Inflammatory macrophage treated with lipopolysaccharide for 4 hours (primary cell): ENCODE results near the gene NCAN.

ENCODE experiments used
- DNase-seq: peaks from one replicate; pipeline ENCODE4 v3.0.0-alpha.2; 2020

The NCAN gene

DNA sequence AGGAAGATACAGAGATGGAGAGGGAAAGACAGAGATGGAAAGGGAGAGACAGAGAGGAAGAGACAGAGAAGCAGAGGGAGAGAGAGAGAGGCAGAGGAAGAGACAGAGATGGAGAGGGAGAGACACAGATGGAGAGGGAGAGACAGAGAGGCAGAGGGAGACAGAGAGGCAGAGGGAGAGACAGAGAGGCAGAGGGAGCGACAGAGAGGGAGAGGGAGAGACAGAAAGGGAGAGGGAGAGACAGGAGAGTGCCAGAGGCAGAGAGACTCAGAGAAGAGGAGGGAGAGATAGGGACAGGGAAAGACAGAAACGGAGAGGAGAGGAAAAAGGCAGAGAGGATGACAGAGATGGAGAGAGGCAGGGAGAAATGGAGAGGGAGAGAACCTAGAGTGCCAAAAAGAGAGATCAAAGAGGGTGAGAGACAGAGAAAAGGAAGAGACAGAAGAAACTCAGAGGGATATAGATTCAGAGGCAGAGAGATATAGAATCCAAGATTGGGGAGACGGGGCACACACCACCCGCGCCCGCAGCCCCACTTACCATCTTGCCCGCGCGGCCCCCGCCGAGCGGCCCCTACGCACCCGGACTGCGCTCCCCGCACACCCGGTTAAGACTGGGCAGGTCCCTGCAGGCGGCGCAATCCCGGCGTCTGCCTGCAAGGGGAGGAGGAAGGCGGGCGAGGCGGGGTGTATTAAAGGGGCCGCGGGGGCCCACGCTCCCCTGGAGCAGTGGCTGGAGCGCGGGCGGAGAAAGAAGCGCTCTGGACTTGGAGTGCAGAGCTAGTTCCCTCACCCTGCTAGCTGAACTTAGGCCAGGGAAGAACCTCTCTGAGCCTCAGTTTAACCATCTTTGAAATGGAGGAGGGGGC, 50.7 kb downstream of the NCAN start:
- DNase-seq, result no peak

DNA sequence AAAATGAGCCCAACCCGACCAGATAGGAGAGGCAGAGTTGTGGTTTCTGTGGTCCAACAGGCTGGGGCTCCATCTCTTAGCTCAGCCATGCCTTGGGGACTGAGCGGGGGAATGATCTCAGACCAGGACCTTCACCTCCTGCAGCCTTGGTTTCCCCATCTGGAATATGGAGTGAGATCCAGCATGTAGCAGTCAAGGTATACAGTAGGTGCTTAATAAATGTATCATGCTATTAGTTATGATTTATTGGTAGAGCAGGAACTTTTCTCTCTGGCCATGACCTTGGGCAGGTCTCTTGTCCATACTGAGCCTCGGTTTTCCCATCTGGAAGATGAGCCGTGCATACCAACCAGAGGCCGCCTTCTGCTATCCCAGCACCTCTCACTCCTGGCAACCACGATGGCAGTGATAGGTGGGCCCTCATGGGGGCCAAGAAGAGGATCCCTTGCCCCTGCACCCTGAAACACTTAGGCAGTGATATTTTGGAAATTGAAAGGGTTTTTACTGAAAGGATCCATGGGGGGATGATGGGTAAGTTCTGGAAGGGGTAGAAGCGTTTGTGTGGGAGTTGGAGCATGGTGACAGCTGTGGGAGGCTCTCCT, 52.2 kb downstream of the NCAN start:
- DNase-seq, result no peak

DNA sequence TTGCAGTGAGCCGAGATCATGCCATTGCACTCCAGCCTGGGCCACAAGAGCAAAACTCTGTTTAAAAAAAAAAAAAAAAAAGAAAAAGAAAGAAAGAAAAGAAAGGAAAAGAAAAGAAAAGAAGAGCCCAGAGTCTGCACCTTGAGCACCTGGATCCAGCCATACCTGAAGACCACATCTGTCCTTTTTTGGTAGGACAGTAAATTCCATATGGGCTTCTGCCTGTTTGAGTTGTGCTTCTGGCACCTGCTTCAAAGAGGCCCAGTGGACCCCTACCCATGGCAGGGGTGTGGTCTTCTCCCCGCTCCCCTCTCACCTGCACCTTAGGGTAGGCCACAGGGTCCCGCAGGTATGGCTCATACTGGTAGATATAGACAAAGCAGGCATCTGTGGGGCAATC, 55.5 kb downstream of the NCAN start:
- DNase-seq, result no peak

DNA sequence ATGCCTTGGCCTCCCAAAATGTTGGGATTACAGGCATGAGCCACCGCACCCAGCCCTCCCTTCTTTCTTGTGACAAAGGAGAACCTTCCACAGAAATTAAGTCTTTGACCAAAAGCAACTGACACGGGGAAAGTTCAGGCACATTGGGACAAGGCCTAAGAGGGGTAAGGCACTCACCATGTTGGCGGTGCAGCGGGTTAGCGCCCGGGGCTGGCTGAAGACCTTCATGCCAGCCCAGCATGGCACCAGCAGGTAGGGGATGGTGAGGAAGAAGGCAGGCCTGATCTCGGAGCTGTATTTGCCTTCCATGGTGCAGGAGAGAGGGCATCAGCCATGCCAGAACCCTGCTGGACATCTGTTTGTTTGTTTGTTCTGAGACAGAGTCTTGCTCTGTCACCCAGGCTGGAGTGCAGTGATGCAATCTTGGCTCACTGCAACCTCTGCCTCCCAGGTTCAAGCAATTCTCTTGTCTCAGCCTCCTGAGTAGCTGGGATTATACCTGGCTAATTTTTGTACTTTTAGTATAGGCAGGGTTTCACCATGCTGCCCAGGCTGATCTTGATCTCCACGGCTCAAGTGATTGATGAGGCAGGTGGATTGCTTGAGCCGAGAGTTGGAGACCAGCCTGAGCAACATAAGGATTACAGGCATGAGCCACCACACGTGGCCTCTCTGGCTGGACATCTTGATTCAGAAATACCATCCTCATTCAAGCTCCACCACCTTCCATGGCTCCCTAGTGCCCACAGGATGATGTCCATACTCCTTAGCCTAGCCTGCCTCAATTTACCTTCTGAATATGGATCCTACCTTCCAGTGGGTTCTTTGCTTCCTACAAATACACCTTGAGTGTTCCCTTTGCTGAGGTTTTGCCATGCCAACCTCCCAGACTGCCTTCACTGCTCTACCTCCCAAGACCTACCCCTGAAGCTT, 57.0 kb downstream of the NCAN start:
- no peak for DNase-seq

DNA sequence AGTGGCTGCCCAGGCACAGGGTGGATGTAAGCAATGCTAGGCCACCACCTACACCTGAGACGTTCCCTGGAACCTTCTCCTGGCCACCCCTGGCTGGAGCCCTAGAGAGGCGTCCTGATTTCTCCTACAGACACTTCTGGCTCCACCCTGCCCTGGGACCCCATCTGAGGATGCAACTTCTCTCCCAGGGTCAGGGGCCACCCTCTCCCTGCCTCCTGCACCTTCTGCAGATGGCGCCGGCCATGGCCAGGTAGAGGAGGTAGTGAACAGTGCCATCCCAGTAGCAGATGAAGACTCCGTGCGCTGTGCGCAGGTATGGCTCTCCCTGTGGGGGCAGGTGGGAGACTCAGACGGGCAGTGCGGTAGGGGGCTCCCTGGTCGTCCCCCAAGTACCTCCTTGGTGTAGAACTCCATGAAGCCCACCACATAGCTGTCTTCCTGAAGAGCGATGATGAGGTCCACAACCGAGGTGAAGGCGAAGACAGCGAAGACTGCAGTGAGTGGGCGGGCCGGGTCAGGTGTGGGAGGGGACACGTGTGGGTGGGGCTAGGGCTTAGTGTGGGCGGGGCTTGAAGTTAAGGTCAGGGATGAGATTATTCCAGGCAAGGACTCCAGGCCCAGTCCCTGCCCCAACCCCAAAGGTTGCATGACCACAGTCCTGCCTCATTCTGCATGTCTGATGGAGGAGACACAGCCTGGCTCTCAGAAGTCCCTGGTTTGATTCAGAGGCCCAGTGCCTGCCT, 58.4 kb downstream of the NCAN start:
- no peak for DNase-seq

DNA sequence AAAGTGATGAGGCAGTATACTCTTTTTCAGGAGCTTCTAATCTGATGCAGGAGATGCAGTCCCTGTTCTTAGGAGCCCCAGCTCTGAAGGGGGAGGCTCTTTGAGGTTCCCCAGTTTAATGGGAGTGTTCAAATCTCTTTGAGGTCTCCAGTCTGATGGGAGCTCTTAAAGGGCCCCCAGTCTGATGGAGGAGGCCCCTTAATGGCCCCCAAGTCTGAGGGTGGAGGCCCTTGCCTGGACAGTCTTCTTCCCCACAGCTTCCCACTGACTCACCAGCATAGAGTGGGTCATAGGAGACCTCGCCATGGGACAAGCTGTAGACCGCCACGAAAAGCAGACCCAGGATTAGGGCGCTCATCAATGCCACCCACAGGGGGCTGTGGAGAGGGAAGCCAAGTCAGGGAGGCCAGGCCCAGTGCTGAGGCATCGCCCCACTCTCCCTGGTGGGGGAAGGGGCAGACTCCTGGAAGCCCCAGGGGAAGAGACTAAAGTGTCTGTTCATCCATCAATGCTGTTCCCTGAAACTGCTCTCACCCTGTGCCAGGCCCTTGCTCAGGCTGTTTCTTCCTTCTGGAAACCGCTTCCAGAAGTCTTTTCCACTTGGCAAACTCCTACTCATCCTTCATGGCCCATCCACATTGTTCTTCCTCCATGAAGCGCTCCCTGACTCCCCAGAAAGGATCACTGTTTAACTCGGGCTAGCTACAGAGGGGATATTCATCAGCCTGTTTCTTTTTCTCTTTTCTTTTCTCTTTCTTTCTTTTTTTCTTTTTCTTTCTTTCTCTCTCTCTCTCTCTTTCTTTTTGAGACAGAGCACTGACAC, 59.2 kb downstream of the NCAN start:
- no peak for DNase-seq

DNA sequence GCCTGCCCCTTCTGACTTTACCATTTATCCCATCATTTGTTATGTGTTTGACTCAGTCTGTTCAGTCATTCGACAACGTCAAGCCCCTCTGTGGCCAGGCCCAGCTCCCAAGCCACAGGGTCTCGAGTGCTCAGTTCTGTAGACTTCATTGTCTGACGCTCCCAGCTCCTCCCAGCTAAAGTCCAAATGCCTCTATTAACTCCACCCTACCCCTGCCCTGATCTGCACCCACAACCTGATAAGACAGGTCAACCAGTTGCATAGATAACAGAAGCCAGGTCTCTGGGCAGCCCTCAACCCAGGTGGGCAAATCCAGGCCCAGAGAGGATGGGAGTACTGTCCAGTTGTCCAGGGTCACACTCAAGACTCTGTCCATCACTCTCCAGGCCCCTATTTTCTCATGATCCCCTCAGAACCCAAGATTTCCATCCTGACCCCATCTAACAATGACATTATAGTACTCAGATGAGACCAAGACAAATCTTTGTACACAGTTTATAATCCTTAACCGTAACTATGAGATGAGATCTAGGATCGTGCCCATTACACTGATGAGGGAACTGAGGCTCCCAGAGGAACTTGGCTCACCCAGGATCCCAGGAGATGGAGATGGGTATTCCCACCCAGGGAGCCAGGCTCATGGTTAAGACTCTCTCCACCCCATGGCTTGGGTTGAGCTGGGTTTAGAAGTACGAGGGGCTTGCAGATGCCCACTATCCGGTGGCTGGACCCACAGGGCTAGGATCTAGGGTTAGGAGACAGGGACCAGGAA, 60.3 kb downstream of the NCAN start:
- DNase-seq, result no peak

DNA sequence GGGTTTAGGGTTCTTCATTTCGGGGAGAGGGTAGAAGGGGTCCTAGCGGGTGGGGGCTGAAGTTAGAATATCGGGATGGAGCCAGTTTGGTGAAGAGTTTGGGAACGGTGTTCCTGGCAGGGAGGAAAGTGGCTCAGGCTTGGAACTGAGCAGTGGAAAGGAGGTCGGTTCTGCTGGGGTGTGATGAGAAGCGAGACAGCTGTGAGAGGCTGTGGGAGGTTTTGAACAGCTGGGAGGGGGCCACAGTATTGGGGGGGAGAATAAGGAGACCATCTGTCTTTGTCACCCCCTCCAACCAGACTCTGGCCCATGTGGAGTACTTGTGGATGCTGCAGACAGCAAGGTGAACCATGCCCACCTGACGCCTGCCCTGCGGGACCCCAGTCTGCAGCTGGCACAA, 62.4 kb downstream of the NCAN start:
- no peak for DNase-seq

DNA sequence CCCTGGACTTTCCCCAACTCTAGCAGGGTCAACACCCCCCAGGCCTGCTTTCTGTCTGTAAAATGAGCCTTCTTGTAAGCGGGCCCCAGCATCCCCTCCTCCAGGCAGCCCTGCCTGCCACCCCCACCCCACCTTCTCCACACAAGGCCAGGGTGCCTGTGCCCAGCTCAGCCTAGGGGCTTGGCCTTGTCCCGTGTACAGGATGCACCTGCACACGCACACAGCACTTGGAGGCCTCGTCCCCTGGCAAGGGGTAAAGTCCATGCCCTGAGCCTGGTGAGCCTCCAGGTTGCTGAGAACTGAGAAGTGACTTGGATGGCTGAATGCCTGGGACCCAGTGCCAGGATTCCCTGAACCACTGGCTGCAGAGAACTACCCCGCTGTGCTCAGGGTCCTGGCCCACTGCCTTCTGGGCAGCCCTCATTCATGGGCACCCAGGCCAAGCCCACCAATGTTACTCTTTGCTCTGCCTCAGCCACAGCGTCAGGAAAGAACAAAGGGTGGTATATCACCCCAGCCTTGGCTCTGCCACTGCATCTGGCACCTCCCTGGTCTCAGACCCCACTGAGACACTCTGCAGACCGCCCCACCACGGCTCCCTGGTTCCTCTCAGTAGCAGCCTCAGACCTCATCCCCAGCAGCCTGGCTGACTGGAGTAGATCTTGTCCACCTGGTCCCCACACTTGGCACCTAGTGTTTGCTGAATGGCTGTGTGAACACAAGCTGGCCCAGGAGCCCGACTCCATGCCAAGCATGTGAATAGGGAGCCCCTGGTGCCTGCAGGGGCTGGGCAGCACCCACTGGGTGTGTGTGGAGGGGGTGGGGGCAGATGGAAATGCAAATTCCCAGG, 63.2 kb downstream of the NCAN start:
- DNase-seq, result no peak

DNA sequence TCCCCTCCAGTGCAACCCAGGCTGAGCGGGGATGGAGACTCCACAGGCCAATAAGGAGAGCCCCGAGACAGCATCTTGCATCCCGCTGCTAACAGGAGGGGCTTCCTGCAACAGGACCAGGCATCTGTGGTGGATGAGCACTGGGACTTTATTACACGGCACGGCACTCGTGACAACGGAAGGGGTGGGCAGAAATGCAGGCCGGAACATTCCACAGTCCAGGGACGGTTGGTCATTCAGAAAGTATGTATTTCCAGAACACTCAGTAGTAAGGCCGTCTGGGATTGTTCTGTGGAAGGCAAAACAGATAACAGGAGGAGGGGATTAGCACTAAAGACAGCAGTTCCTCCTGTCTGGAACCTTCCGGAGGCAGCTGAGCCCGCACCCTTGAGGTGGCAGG, 64.6 kb downstream of the NCAN start:
- DNase-seq, result no peak

DNA sequence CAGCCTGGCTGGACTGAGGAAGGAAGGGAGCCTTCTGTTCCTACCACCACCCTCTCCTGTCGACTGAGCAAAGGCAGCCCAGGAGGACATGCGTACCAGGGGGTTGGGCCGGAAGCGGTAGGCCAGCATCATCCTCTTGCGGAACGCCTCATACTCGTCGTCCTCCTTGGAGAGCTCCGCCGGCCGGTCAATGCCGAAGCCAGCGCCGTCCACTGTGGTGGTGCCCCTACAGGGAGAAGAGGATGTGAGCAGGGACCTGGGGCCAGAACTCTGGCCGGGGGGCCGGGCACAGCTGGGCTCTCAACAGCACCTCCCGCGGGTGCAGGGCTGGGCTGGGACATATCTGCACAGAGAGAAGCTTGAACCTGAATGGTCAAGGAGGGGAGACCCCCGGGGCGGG, 65.1 kb downstream of the NCAN start:
- no peak for DNase-seq

DNA sequence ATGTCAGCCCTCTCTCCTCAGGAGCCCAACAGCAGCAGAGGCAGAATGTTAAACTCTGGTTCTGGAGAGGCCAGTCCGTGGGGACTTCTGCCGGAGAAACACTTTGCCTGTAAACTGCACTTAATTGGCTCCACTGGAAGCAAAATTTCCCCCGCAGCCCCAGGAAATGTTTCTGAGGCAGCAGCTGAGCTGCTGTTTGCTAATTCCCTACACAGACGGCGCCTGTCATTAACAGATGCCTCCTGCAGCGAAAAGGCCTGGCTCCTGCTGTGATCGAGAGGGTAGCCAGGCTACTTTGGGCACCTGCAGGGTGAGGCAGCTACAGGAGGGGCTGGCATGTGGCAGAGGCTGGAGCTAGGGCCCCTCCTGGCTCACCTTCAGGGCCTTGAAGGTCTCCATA, 66.6 kb downstream of the NCAN start:
- DNase-seq, result no peak

DNA sequence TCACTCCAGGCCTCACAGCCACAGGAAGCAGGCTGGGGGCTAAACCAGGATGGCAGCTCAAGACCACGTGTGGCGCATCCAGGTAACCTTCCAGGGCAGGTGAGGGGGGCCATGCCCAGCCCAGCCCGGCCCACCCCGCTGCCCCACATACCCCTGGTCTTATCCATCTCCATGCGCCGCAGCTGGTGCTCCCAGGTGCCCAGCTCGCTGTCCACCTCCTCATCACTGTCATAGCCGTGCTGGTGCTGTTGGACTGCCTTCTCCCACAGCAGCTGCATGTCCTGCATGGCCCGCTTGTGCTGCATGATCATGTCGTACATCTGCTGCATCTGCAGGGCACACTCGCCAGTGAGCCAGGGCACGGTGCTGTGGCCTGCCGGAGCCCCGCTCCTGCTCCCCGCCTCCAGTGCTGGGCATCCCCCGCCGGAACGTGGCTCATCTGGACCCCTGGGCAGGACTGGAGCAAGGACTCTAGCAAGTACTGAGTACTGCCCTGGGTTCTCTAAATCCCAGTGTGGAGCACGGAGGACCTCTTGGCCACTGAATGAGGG, 67.4 kb downstream of the NCAN start:
- no peak for DNase-seq

DNA sequence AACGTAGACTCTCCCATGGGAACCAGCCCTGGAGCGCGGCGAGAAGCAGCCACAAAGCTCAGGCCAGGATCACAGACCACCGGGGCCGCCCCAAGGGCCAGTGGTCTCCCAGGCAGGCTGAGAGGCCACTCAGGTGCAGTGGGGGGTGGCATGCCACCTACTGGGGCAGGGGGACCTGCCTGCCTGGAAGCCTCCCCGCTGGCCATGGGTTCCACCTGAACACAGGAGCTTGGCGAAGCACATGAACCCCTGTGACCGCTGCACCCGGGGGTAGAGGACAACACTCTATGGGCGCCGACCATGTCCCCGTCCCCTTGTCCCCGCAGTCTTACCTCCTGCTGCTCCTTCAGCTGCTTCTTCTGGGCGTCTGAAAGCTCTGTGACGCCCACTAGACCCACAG, 68.1 kb downstream of the NCAN start:
- no peak for DNase-seq

DNA sequence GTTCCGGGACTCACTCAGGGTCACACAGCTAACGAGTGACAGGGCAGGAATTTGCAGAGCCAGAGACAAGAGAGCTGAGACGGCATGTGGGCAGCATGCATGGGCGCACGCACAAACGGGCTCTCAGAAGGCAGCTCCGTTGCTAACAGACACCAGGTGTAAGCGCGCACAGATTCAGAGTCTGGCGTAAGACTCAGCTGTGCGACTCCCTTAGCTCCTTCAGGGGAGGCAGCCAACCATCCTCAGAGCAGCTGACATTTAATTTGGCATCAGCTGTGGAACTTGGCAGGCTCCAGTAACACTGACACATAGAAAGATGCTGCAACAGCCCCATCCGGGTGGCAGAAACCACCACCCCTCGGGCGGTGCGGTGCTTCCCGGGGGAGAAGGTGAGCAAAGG, 68.8 kb downstream of the NCAN start:
- DNase-seq, result no peak

DNA sequence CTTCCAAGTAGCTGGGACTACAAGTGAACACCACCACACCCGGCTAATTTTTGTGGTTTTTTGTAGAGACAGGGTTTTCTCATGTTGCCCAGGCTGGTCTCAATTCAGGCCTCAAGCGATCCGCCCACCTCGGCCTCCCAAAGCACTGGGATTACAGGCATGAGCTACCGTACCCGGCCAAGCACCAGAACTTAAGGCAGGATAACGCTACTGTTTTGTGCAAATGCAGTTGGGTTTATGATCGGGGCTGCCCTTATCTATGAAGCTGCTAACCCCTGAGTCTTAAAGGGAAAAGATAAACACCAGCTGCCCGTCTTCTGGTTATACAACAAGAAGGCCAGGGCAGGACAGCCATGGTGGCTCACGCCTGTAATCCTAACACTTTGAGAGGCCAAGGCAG, 73.9 kb downstream of the NCAN start:
- DNase-seq, result no peak

DNA sequence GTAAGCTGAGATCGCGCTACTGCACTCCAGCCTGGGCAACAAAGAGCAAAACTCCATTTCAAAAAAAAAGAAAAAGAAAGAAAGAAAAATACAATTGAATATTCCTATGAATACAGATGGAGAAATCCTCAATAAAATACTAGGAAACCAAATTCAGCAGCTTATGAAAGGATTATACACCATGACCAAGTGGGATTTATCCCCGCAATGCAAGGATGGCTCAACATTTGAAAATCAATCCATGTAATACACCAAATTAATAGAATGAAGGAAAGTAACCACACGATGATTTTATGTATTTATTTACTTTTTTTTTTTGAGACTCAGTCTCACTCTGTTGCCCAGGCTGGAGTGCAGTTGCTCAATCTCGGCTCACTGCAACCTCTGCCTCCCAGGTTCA, 80.8 kb downstream of the NCAN start:
- DNase-seq, result no peak

DNA sequence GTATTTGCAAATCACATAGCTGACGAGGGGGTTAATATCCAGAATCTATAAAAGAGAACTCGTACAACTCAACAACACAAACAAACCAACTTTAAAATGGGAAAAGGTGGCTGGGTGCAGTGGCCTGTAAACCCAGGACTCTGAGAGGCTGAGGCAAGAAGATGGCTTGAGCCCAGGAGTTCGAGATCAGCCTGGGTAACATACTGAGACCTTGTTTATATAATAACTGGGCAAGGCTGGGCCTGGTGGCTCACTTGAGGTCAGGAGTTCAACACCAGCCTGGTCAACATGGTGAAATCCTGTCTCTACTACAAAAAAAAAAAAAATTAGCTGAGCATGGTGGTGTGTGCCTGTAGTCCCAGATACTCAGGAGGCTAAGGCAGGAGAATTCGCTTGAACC, 83.2 kb downstream of the NCAN start:
- no peak for DNase-seq

DNA sequence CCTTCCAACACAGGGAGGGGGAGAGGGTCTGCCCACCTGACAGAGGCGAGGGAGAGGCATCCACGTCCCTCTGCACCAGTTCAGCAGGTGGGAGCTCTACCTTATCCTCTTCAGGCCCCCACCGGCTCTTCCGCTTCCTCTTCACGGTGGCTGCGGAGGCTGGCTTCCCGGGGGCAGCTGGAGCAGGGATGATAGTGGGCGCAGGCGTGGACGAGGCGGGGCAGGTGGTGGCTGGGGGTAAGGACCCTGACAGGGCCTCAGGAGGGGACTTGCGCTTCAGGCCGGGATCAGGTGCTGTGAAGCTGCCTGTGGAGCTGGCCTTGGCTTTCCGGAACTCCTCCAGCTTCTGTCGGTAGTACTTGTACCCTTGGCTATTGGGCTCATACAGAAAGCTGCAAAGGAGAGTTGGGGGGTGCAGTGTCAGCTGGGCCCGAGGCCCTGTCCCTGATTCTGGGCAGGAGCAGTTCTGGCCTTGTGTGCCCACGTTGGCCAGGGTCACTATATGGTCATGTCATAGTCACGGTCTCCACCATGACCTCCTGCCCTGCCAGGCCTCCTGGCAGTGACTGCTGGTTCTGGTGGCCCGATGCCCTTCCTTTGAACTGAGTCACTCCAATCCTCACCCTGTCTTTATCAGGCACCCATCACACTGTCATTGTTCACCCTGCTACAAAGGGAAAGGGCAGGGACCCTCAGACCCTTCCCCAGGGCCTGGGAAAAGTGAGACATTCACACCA, 85.4 kb downstream of the NCAN start:
- no peak for DNase-seq
